Left lung (tissue), 10 donors: Measurements from ENCODE around the gene CCDC27. TPM values are rescaled to one million over a fixed set of nuclear protein-coding genes. Genes with fewer than 3 reads are reported as not detected.
A peak's percentile ranks its signal among the peaks of the same experiment; 100 is the strongest.

Experiments used
- ATAC-seq: fragments of 200-7000 bp; cut with Tn5 transposase; one replicate; pipeline ENCODE4 v1.9.1; 2020; ENCODE audit warnings: moderate library complexity
- DNase-seq, 4 donors: peaks; one replicate each; pipeline ENCODE4 v3.0.0-alpha.2; 2013 to 2020
- H3K27ac ChIP-seq, 2 donors: fragments of 200-600 bp; sonication (generic) in 1 of 2; one replicate each; pipeline versions ENCODE4 v1.5.0 to v1.8.0; 2020 to 2021
- H3K27me3 ChIP-seq, 2 donors: fragments of 200-600 bp; sonication (generic) in 1 of 2; one replicate each; pipeline versions ENCODE4 v1.5.0 to v1.8.0; 2020 to 2021
- H3K36me3 ChIP-seq, 2 donors: fragments of 200-600 bp; sonication (generic) in 1 of 2; one replicate each; pipeline versions ENCODE4 v1.5.0 to v1.8.0; 2020 to 2021
- H3K4me1 ChIP-seq, 2 donors: fragments of 200-600 bp; one replicate each; pipeline ENCODE4 v1.8.0; 2021
- H3K4me3 ChIP-seq, 2 donors: fragments of 200-600 bp; sonication (generic) in 1 of 2; one replicate each; pipeline versions ENCODE4 v1.5.0 to v1.8.0; 2020 to 2021; ENCODE audit warnings: mild to moderate bottlenecking in 1 of 2
- H3K9me3 ChIP-seq, 2 donors: fragments of 200-600 bp; sonication (generic) in 1 of 2; one replicate each; pipeline versions ENCODE4 v1.5.0 to v1.8.0; 2020 to 2021
- CTCF ChIP-seq, 2 donors: fragments of 200-600 bp; sonication (generic) in 1 of 2; IDR thresholded peaks; one replicate each; pipeline versions ENCODE4 v1.5.0 to v1.8.0; 2021; ENCODE audit warnings: antibody characterized with exemption in 2 of 2
- intact Hi-C, 2 donors: fragments of 100-400 bp; cut with DNase I; formaldehyde crosslinking; loops; one replicate each; pipeline versions ENCODE4 v1.11.2 to v1.14.2; 2022
- polyA plus RNA-seq, 6 donors: library from polyadenylated mRNA; unstranded; fragments of 120-200 nt; gene quantifications; one replicate each; pipeline ENCODE4 v1.2.1, GENCODE V29; 2013; ENCODE audit not compliant: insufficient read length in 6 of 6
- total RNA-seq, 2 donors: library from RNA; stranded (reverse); fragmentation: NEBNext Ultra II Directional; extraction: Animal tissue kit (Norgen Biotek cat#: 25700); gene quantifications; one replicate each; pipeline ENCODE4 v1.2.1, GENCODE V29; 2021
- donor health status: DM: no; HTN: yes; CAD: no.
- donor health status: DM: no; HTN: no; CAD: no.

The CCDC27 gene
- total and polyA plus RNA-seq, 8 donors, result 0.17 to 0.31 (median 0.25) TPM; not detected in 2

- no peaks in the 10 kb centered on the region for H3K9me3 ChIP-seq
- H3K27me3 ChIP-seq, result no peaks in the 10 kb centered on the region
- H3K27ac ChIP-seq, result no peak overlapping the region
- H3K4me1 ChIP-seq, result no peaks in the 10 kb centered on the region
- ATAC-seq (no peak), DNase-seq (peak in 1 of 4 donors; percentile 46)
- no peak overlapping the region for H3K4me3 ChIP-seq
- no peak for TF ChIP-seq CTCF (IDR thresholded peaks at IDR 0.05)
- H3K36me3 ChIP-seq, result peaks cover 0 to 69% of the 10 kb centered on the region in 2 donors
- intact Hi-C loops, result no loop called here
These were observed 13.3 kb upstream of the CCDC27 start for GRCh38 chr1:3738943-3739342.

GRCh38 chr1:3740042-3740441 lies 12.2 kb upstream of the CCDC27 start:
- H3K4me1 ChIP-seq, result peaks cover 0 to 4% of the 10 kb centered on the region in 2 donors
- intact Hi-C loops, result no loop called here
- peak in 1 of 4 donors; percentile 49 for DNase-seq
- TF ChIP-seq CTCF (IDR thresholded peaks at IDR 0.05), result no peak
- no peak for ATAC-seq
- no peak overlapping the region for H3K4me3 ChIP-seq
- H3K27ac ChIP-seq, result no peak overlapping the region
- H3K36me3 ChIP-seq, result peaks cover 0 to 63% of the 10 kb centered on the region in 2 donors
- H3K27me3 ChIP-seq, result no peaks in the 10 kb centered on the region
- H3K9me3 ChIP-seq, result no peaks in the 10 kb centered on the region

GRCh38 chr1:3740752-3741151 lies 11.5 kb upstream of the CCDC27 start:
- ATAC-seq, result no peak
- no peak overlapping the region for H3K27ac ChIP-seq
- peak in 1 of 4 donors; percentile 61 for DNase-seq
- H3K9me3 ChIP-seq, result no peaks in the 10 kb centered on the region
- H3K4me1 ChIP-seq, result peaks cover 0 to 9% of the 10 kb centered on the region in 2 donors
- H3K36me3 ChIP-seq, result peaks cover 0 to 57% of the 10 kb centered on the region in 2 donors
- TF ChIP-seq CTCF (IDR thresholded peaks at IDR 0.05), result no peak
- intact Hi-C loops, result no loop called here
- H3K4me3 ChIP-seq, result no peak overlapping the region
- H3K27me3 ChIP-seq, result no peaks in the 10 kb centered on the region

GRCh38 chr1:3741566-3742438 lies 10.4 kb upstream of the CCDC27 start:
- intact Hi-C loops, result no loop called here
- Histone ChIP-seq H3K9me3 (no peaks in the 10 kb centered on the region), H3K27me3 (peaks cover 0 to 2% of the 10 kb centered on the region in 2 donors), H3K4me3 (no peak overlapping the region), H3K36me3 (peaks cover 0 to 47% of the 10 kb centered on the region in 2 donors), H3K4me1 (peaks cover 0 to 19% of the 10 kb centered on the region in 2 donors), H3K27ac (no peak overlapping the region)
- peak in 1 of 4 donors; percentile 71 for DNase-seq
- no peak for TF ChIP-seq CTCF (IDR thresholded peaks at IDR 0.05)
- ATAC-seq, result no peak
